NB4 (cell line): ENCODE results near the gene SLC36A2.

Experiments used
- MYC ChIP-seq: IDR thresholded peaks from 2 replicates; pipeline ENCODE4 v1.6.1; 2011; ENCODE audit warnings: low read depth, low read length
- POLR2A ChIP-seq: IDR thresholded peaks from 2 replicates; pipeline ENCODE4 v1.6.1; 2011; ENCODE audit warnings: mild to moderate bottlenecking; ENCODE audit not compliant: insufficient read length; ENCODE audit errors: extremely low read depth
- TF ChIP-seq, protein P1 (sequence below): IDR thresholded peaks from one replicate; pipeline ENCODE4 v1.5.1; 2012; ENCODE audit warnings: low read depth, low read length
- TF ChIP-seq, protein P2 (sequence below): IDR thresholded peaks from 2 replicates; pipeline ENCODE4 v1.6.1; 2011; ENCODE audit warnings: low read depth, low read length

GRCh38 chr5:151318850-151319732, 28.3 kb downstream of the SLC36A2 start:
- TF ChIP-seq, protein P1, sequence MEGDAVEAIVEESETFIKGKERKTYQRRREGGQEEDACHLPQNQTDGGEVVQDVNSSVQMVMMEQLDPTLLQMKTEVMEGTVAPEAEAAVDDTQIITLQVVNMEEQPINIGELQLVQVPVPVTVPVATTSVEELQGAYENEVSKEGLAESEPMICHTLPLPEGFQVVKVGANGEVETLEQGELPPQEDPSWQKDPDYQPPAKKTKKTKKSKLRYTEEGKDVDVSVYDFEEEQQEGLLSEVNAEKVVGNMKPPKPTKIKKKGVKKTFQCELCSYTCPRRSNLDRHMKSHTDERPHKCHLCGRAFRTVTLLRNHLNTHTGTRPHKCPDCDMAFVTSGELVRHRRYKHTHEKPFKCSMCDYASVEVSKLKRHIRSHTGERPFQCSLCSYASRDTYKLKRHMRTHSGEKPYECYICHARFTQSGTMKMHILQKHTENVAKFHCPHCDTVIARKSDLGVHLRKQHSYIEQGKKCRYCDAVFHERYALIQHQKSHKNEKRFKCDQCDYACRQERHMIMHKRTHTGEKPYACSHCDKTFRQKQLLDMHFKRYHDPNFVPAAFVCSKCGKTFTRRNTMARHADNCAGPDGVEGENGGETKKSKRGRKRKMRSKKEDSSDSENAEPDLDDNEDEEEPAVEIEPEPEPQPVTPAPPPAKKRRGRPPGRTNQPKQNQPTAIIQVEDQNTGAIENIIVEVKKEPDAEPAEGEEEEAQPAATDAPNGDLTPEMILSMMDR: no peak
- TF ChIP-seq POLR2A (no peak), MYC (no peak)
- TF ChIP-seq, protein P2, sequence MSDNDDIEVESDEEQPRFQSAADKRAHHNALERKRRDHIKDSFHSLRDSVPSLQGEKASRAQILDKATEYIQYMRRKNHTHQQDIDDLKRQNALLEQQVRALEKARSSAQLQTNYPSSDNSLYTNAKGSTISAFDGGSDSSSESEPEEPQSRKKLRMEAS: no peak
